HG02852 (cell line): Measurements from ENCODE around the gene OR52W1.

Source experiments
- ATAC-seq: cut with Tn5 transposase; IDR thresholded peaks from one replicate; pipeline ENCODE4 v1.9.1; 2021; ENCODE audit warnings: mild to moderate bottlenecking, moderate library complexity; ENCODE audit not compliant: unreplicated experiment

The OR52W1 gene

GRCh38 chr11:6199174-6199810 lies at the start of gene OR52W1:
OR52W1 (plus strand) TSS chr11:6199224; CDS start chr11:6199224, 0 bp downstream.
- ATAC-seq = no peak

- no peak for ATAC-seq
Measured at GRCh38 chr11:6151117-6151516, 47.9 kb upstream of the OR52W1 start.

GRCh38 chr11:6152126-6152525 lies 46.9 kb upstream of the OR52W1 start:
- ATAC-seq = no peak

GRCh38 chr11:6156628-6157359 lies 42.2 kb upstream of the OR52W1 start:
- ATAC-seq = no peak

GRCh38 chr11:6170226-6170625 lies 28.8 kb upstream of the OR52W1 start, which contains the start of gene OR52B2:
OR52B2 (minus strand) TSS chr11:6170326; CDS start chr11:6170326, 0 bp downstream.
- ATAC-seq = no peak

- ATAC-seq = no peak
Measured at GRCh38 chr11:6175440-6175839, 23.6 kb upstream of the OR52W1 start.

- no peak for ATAC-seq
Measured at GRCh38 chr11:6191742-6192141, 7.3 kb upstream of the OR52W1 start.

GRCh38 chr11:6194065-6194581 lies 4.9 kb upstream of the OR52W1 start:
- no peak for ATAC-seq

- ATAC-seq = no peak
Measured at GRCh38 chr11:6196396-6196795, 2.6 kb upstream of the OR52W1 start.

- ATAC-seq = no peak
Measured at GRCh38 chr11:6197466-6198200, 1.4 kb upstream of the OR52W1 start.

GRCh38 chr11:6200975-6201374 lies 2.0 kb downstream of the OR52W1 start:
- no peak for ATAC-seq

- ATAC-seq = no peak
Measured at GRCh38 chr11:6201481-6201880, 2.5 kb downstream of the OR52W1 start.

- no peak for ATAC-seq
Measured at GRCh38 chr11:6202041-6202440, 3.0 kb downstream of the OR52W1 start.

- peak; percentile 76 for ATAC-seq
Measured at GRCh38 chr11:6203327-6203726, 4.3 kb downstream of the OR52W1 start.

- ATAC-seq = no peak
Measured at GRCh38 chr11:6204706-6205105, 5.7 kb downstream of the OR52W1 start.

GRCh38 chr11:6205366-6205765 lies 6.3 kb downstream of the OR52W1 start, which contains the start of gene C11orf42:
C11orf42 (plus strand) TSS chr11:6205557; CDS start chr11:6205616, 59 bp downstream.
- ATAC-seq = no peak

GRCh38 chr11:6206456-6207180 lies 7.6 kb downstream of the OR52W1 start:
- ATAC-seq = no peak

- ATAC-seq = no peak
Measured at GRCh38 chr11:6209801-6210200, 10.8 kb downstream of the OR52W1 start.

GRCh38 chr11:6210274-6210955 lies 11.4 kb downstream of the OR52W1 start:
- ATAC-seq = no peak

- ATAC-seq = no peak
Measured at GRCh38 chr11:6214530-6214929, 15.5 kb downstream of the OR52W1 start.
